Transverse colon (tissue), 4 donors: Measurements from ENCODE around the gene STARD3.

ENCODE experiments used
- EP300 ChIP-seq: sonication (generic); formaldehyde crosslinking; IDR thresholded peaks from one replicate; pipeline ENCODE4 v1.6.1; 2017; ENCODE audit warnings: antibody characterized with exemption, low read depth
- POLR2A ChIP-seq: fragments of 450-650 bp; IDR thresholded peaks from one replicate; pipeline ENCODE4 v1.6.1; 2016; ENCODE audit warnings: antibody characterized with exemption, mild to moderate bottlenecking, moderate library complexity
- POLR2AphosphoS5 ChIP-seq, 3 donors: sonication (generic); formaldehyde crosslinking; IDR thresholded peaks; one replicate each; pipeline ENCODE4 v1.6.1; 2016; ENCODE audit warnings: antibody characterized with exemption in 3 of 3
- TF ChIP-seq, protein P1 (sequence below), 5 experiments: fragments of 200-600 bp in 3 of 5; fragments of 450-650 bp in 2 of 5; sonication (generic) in 3 of 5; IDR thresholded peaks; 1 replicate in 2 of 5; 2 replicates in 3 of 5; pipeline ENCODE4 v1.5.1; 2016 to 2017; ENCODE audit warnings: antibody characterized with exemption in 5 of 5, inconsistent platforms in 3 of 5, mild to moderate bottlenecking in 2 of 5, moderate library complexity in 1 of 5

GRCh38 chr17:39703913-39704312 lies 67.0 kb downstream of the STARD3 start:
- TF ChIP-seq, protein P1, sequence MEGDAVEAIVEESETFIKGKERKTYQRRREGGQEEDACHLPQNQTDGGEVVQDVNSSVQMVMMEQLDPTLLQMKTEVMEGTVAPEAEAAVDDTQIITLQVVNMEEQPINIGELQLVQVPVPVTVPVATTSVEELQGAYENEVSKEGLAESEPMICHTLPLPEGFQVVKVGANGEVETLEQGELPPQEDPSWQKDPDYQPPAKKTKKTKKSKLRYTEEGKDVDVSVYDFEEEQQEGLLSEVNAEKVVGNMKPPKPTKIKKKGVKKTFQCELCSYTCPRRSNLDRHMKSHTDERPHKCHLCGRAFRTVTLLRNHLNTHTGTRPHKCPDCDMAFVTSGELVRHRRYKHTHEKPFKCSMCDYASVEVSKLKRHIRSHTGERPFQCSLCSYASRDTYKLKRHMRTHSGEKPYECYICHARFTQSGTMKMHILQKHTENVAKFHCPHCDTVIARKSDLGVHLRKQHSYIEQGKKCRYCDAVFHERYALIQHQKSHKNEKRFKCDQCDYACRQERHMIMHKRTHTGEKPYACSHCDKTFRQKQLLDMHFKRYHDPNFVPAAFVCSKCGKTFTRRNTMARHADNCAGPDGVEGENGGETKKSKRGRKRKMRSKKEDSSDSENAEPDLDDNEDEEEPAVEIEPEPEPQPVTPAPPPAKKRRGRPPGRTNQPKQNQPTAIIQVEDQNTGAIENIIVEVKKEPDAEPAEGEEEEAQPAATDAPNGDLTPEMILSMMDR (IDR thresholded peaks at IDR 0.05) = no peak
- TF ChIP-seq POLR2A (no peak), POLR2AphosphoS5 (IDR thresholded peaks at IDR 0.05) (no peak), EP300 (no peak)
